ENCODE data around the gene PCDH8. TPM values are rescaled to one million over a fixed set of nuclear protein-coding genes. Genes with fewer than 3 reads are reported as not detected.
"Not testable (repeated sequence)": the region's sequence is repeated elsewhere in the genome, so short reads cannot be mapped to it uniquely, and the experiment has no call there.

Gene PCDH8
- total RNA-seq, 1 donor from 2014 or later, result 4.6 TPM

DNA sequence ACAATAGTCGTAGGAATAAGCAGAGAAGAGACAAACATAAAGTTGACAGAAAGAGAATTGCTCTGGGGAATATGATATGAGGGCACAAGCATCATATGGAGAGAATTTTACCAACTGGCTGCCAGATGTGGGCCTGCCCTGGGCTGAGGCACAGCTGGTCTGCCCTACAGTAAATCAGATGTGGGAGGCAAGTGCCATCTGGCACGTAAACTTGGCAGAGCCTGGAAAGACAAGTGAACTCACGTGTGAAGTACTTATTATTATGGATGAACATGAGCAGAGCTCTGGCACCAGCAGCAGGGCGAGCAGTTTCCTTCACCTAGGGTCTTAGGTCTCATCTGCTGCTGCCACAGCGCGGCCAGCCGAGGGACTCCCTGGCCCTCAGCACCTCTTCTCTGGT, 20.6 kb downstream of the PCDH8 start:
- DNase-seq (ENCODE audit: low spot score), result no peak

DNA sequence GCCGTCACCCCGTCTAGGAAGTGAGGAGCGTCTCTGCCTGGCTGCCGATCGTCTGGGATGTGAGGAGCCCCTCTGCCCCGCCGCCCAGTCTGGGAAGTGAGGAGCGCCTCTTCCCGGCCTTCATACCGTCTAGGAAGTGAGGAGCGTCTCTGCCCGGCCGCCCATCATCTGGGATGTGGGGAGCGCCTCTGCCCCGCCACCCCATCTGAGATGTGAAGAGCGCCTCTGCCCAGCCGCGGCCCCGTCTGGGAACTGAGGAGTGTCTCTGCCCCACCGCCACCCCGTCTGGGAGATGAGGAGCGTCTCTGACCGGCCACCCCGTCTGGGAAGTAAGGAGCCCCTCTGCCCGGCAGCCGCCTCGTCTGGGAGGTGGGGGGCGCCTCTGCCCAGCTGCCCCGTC, 30.6 kb downstream of the PCDH8 start:
- DNase-seq (ENCODE audit: low spot score), result not testable (repeated sequence)

- DNase-seq (ENCODE audit: low spot score), result no peak
Measured at GRCh38 chr13:52815330-52815729, 33.1 kb downstream of the PCDH8 start.

DNA sequence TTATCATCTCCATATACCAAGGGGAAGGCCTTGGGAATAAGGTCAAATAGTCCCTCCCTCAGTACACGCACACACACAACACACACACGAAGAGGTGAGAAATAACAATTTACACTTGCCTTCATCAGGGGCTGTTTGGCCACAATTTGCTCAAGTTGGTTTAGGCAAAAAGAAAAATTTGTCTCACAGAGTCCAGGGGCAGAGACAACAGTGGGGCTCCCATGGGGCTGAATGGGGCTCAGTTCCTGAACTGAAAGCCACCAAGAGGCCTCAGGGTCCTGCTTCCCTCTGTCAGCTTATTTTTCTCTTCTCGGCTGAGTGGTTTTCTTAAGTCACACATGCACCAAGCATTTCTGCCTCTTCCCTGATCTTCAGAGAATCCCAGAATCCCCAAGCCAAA, 35.5 kb downstream of the PCDH8 start:
- no peak for DNase-seq (ENCODE audit: low spot score)

DNA sequence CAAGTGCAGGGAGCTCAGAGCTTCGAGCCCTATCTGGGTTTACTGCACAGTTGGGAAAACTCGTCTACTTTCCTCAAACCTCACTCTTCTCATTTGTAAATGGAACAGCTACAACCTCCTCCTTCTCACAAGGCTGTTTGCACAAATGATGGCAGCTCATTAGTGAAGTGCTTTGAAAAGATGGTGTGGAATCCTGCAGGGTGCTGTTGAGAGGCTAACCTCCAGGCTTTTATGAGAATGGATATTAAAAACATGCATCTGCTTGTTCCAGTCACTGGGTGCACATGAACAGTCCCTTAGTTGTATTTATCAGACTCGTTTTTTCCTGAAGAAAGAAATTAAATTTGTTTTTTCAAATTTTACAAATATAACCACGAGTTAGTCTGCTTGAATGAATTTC, 36.6 kb downstream of the PCDH8 start:
- no peak for DNase-seq (ENCODE audit: low spot score)

DNA sequence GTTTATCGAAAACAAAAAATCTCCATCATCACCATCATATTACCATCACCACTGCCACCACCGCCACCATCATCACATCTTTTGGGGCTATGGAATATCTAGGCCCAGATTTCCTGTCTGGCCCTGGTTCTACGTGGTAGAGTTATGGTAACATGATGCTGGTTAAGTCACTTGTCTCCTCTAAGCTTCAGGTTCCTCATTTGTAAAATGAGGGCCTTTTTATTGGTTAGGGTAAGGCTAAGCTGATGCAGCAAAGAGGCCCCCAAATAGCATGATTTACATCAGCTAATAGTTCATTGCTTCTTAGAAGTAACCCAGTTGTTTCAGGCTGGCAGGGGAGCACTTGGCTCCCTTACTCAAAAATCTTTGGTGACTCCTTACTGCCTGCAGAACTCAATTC, 37.9 kb downstream of the PCDH8 start:
- DNase-seq (ENCODE audit: low spot score), result no peak

- DNase-seq (ENCODE audit: low spot score), result no peak
Measured at GRCh38 chr13:52810011-52810410, 38.4 kb downstream of the PCDH8 start.

DNA sequence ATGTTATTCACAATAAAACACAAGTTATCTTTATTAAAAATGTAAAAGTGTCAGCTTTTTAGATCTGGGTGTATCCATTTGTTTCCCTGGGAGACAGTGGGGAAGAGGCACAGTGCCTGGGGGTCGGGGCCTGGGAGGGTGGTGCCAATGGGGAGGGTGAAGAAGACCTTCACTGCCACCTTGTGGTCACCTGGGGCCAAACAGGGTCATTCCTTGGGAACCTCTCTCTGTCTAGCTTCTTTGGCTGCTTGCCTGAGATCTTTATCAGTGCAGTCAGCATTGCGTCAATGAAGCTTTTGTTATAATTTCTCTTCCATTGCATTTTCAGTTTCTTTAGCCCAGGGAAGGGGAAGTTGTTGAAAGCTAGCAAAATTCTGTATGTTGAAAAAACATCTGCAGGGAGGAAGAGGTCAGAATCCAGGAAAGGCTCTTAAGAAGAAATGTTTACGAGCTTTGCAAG, 39.1 kb downstream of the PCDH8 start:
- peak; percentile 59 for DNase-seq (ENCODE audit: low spot score)

DNA sequence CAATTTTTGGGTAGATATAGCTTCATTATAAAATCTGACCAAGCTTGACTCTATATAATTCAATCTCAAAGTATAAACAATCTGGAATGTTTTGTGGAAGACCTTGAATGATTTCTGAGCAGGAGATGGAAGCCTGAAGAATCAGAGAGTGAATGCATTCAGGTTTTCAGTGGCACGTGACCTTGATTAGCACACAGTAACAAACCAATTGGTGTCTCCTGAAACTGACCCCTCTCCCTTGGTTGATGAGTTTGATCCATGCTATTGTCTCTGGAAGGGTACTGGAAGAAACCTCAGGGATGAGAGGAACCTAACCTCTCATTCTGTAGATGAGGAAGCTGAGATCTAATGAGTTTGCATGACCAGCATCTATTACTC, 39.6 kb downstream of the PCDH8 start:
- no peak for DNase-seq (ENCODE audit: low spot score)

DNA sequence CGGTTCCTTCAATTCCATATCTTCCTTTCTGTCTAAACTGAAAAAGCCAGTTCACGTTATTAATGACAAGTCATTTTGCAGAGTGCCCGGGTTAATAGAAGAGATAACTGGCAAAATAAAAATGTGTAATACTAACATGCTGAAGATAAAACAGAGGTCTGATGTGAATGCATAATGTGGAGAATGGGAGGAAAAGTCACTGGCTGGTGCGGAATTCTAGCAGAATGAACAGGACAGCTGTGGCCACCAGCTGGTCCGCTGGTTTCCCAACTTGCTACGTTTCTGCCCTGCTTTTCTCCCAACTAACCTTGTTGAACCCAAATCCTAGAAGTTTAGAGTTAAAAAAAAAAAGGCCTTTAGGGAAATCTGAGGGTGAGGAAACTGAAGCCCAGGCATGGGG, 42.4 kb downstream of the PCDH8 start:
- no peak for DNase-seq (ENCODE audit: low spot score)

- peak; percentile 84 for DNase-seq (ENCODE audit: low spot score)
Measured at GRCh38 chr13:52804202-52804641, 44.2 kb downstream of the PCDH8 start.

DNA sequence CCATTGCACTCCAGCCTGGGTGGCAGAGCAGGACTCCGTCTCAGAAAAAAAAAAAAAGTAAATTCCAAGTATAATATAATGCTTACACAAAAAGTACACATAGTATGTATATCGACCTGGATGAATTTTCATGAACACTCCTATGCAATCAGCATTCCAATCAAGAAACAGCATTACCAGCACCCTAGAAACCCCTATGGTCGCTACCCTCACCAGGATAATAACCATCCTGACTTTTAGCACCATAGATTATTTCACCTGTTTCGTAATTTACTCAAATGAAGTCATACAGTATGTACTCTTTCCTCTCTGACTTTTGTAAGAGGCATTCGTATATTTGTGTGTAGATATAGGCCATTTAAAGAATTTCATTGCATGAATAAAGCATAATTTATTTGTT, 47.6 kb downstream of the PCDH8 start:
- no peak for DNase-seq (ENCODE audit: low spot score)

GRCh38 chr13:52798770-52799430, 49.5 kb downstream of the PCDH8 start:
- no peak for DNase-seq (ENCODE audit: low spot score)

DNA sequence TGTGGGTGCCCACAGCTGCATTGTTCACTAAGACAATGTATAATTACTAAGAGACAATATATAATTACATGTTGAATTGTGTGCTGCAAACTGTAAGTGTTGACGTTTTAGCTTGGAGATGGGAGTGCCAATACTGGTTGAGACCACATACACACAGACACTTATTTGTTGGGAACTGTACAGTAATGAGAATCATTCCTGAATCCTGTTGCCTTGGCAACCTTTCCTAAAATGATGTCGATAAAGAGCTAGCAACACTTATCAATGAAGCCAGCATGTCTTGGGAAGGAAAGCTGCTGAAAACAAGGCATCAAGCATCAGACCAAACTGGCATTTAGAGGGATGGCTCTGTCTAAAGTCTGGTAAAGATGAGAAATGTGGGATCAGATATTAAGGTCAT, 51.3 kb downstream of the PCDH8 start:
- no peak for DNase-seq (ENCODE audit: low spot score)

DNA sequence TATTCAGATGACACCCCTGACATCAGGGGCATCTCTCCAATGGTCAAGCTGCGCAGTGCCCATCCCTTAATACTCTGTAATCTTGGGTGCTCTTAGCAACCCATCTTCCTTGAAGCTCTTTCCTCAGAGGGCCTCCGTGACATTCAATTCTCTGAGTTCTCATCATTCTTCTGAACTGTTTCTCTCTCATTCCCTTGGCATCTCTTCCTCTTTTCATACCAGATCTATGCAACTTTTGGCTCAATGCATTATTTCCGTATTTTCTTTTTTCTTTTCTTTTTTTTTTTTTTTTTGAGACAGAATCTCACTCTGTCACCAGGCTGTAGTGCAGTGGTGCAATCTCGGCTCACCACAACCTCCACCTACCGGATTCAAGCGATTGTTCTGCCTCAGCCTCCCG, 53.9 kb downstream of the PCDH8 start:
- no peak for DNase-seq (ENCODE audit: low spot score)

DNA sequence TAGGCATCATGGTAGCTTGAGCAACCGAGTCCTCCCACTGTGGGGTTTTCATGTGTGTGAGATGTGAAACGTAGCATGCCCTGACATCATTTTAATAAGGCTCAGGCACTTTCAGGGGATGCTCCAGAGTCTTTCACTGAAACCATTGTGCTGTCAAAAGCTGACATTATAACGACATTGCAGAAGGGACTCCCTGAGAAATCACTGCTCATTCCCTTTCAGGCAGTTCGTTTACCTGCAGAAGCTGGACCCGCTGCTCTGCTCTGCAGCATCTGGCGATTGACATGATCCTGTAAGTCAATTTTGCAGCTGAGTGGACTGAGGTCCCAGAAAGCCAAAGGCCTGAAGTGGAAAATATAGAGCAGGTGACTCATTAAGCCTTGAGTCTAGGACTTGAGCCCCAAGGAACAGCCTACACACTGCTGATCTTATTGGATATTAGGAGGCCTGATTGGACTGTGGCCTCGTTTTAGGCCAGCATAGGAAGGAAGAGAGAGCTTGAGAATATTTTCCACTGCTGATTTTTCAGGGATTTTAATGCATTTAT, 54.9 kb downstream of the PCDH8 start:
- DNase-seq (ENCODE audit: low spot score), result no peak

Other genes starting within 250 kb of the PCDH8 start
- gene HNRNPA1L2, start 206.2 kb downstream of the PCDH8 start, total RNA-seq (ENCODE audit: insufficient read depth, low replicate concordance), result 5.1 TPM
- gene SUGT1, start 195.8 kb downstream of the PCDH8 start, total RNA-seq (ENCODE audit: insufficient read depth, low replicate concordance), result 25.3 TPM
- not detected for gene CNMD, start 108.8 kb downstream of the PCDH8 start, total RNA-seq (ENCODE audit: insufficient read depth, low replicate concordance)
- 4.3 TPM for gene OLFM4, start 180.2 kb upstream of the PCDH8 start, total RNA-seq (ENCODE audit: insufficient read depth, low replicate concordance)